ENCODE results near the gene CIAPIN1. TPM values are rescaled to one million over a fixed set of nuclear protein-coding genes. Genes with fewer than 3 reads are reported as not detected.

CIAPIN1 gene
- total RNA-seq, 1 experiment from 2014 or later = 98.3 TPM

DNA sequence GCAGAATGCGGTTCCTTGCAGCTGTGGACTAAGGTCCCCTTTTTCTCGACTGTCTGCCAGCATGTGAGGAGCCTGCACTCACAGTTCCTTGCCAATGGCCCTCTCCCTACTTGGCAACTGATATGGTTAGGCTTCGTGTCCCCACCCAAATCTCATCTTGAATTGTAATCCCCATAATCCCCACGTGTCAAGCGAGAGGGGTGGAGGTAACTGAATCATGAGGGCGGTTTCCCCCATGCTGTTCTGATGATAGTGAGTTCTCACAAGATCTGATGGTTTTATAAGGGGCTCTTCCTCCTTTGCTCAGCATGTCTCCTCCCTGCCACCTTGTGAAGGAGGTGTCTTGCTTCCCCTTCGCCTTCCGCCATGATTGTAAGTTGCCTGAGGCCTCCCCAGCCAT lies 19.9 kb downstream of the CIAPIN1 start:
- POLR2A ChIA-PET = no interaction called here
- BruUV-seq (replicated peaks) = no TSS peak
- Mint-ChIP-seq H3K27ac (ENCODE audit: unreplicated experiment) (no peak overlapping the region), H3K4me1 (ENCODE audit: low read depth, unreplicated experiment) (peaks cover 5% of the 10 kb centered on the region), H3K27me3 (ENCODE audit: insufficient read depth, unreplicated experiment) (no peaks in the 10 kb centered on the region), H3K36me3 (ENCODE audit: insufficient read depth, unreplicated experiment) (peaks cover 44% of the 10 kb centered on the region), H3K9me3 (ENCODE audit: unreplicated experiment) (no peaks in the 10 kb centered on the region), H3K4me3 (ENCODE audit: unreplicated experiment) (no peak overlapping the region)
- no peaks in the 10 kb centered on the region for H3K9me3 ChIP-seq
- TF ChIP-seq, protein P1, sequence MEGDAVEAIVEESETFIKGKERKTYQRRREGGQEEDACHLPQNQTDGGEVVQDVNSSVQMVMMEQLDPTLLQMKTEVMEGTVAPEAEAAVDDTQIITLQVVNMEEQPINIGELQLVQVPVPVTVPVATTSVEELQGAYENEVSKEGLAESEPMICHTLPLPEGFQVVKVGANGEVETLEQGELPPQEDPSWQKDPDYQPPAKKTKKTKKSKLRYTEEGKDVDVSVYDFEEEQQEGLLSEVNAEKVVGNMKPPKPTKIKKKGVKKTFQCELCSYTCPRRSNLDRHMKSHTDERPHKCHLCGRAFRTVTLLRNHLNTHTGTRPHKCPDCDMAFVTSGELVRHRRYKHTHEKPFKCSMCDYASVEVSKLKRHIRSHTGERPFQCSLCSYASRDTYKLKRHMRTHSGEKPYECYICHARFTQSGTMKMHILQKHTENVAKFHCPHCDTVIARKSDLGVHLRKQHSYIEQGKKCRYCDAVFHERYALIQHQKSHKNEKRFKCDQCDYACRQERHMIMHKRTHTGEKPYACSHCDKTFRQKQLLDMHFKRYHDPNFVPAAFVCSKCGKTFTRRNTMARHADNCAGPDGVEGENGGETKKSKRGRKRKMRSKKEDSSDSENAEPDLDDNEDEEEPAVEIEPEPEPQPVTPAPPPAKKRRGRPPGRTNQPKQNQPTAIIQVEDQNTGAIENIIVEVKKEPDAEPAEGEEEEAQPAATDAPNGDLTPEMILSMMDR (IDR thresholded peaks at IDR 0.05; ENCODE audit: insufficient read depth in 1 of 2, low read depth in 1 of 2, low read length in 1 of 2, severe bottlenecking in 1 of 2, unreplicated experiment in 1 of 2) = no peak
- intact Hi-C loops (cut with micrococcal nuclease; ENCODE audit: unreplicated experiment) = no loop called here
- H3K27me3 ChIP-seq (replicated peaks; ENCODE audit: control insufficient read depth, insufficient read depth, low read length) = no peaks in the 10 kb centered on the region
- H3K4me1 ChIP-seq = no peaks in the 10 kb centered on the region
- CTCF ChIA-PET = interaction anchor here (1.1 kb wide), 1 partner anchor 35 kb away, joined by 3 read pairs; no protein-coding TSS in a partner anchor
- peaks cover 5% of the 10 kb centered on the region; the same call in 1 of the 2 replicates for H3K36me3 ChIP-seq (ENCODE audit: control insufficient read depth, insufficient read depth, low read length)
- DNase-seq = peak in 1 of 2 experiments; percentile 21
- H3K4me3 ChIP-seq (ENCODE audit: low read depth, low read length) = no peak overlapping the region

DNA sequence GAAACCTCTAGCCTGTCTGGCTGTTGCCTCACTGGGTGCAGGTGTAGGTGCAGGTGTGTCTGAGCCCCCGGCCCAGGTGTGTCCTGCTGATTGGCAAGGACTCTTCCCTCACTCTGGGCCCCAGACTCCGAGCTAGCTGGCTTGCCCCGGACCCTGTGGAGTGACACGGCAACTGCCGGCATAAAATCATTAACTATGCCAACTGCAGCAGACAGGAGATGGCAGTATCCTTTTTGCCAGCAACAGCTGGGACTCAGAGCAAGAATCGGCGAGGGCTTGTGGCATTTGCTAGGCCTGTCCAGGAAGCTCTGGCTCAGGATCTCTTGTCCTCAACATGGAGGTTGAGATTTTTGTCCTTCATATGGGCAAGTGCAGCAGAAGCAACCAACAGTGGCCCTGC lies 20.8 kb downstream of the CIAPIN1 start:
- no TSS peak for BruUV-seq (replicated peaks)
- H3K27ac Mint-ChIP-seq (ENCODE audit: unreplicated experiment) = no peak overlapping the region
- POLR2A ChIA-PET = no interaction called here

DNA sequence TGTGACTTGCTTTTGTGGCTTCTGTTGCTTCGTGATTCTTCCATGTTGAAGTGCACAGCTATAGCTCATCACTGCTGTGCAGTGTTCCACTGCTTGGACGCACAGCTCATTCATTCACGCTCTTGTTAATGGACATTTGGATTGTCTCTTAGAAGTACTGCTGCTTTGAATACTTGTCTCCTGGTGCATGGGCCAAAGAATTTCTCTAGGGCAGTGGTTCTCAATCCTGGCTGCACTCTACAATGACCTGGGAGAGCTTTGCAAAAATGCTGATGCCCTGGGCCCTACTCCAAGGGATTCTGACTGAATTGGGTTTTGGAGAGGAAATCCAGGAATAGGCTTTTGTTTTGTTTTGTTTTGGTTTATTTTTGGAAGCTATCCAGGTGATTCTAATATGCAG lies 22.6 kb downstream of the CIAPIN1 start:
- Histone ChIP-seq H3K4me3 (ENCODE audit: low read depth, low read length) (no peak overlapping the region), H3K9me3 (no peaks in the 10 kb centered on the region), H3K36me3 (ENCODE audit: control insufficient read depth, insufficient read depth, low read length) (0 out of 2 replicates have a peak, but pooled peaks cover 3% of the 10 kb centered on the region), H3K27me3 (replicated peaks; ENCODE audit: control insufficient read depth, insufficient read depth, low read length) (no peaks in the 10 kb centered on the region), H3K4me1 (no peaks in the 10 kb centered on the region)
- intact Hi-C loops (cut with micrococcal nuclease; ENCODE audit: unreplicated experiment) = no loop called here
- BruUV-seq (replicated peaks) = no TSS peak
- Mint-ChIP-seq H3K4me3 (ENCODE audit: unreplicated experiment) (no peak overlapping the region), H3K36me3 (ENCODE audit: insufficient read depth, unreplicated experiment) (peaks cover 17% of the 10 kb centered on the region), H3K27ac (ENCODE audit: unreplicated experiment) (no peak overlapping the region), H3K27me3 (ENCODE audit: insufficient read depth, unreplicated experiment) (no peaks in the 10 kb centered on the region), H3K4me1 (ENCODE audit: low read depth, unreplicated experiment) (peaks cover 9% of the 10 kb centered on the region), H3K9me3 (ENCODE audit: unreplicated experiment) (no peaks in the 10 kb centered on the region)
- ChIA-PET CTCF (interaction anchor here (0.7 to 1.2 kb wide), 3 partner anchors 16 to 124 kb away, joined by 4 to 5 read pairs (median 4); partner anchors contain the start of genes CIAPIN1 and COQ9), POLR2A (no interaction called here)
- TF ChIP-seq, protein P1 (IDR thresholded peaks at IDR 0.05; ENCODE audit: insufficient read depth in 1 of 2, low read depth in 1 of 2, low read length in 1 of 2, severe bottlenecking in 1 of 2, unreplicated experiment in 1 of 2) = no peak
- DNase-seq = peak in 1 of 2 experiments; percentile 12

More for the DNA sequence above, 20.8 kb downstream of the CIAPIN1 start:
- H3K4me3 Mint-ChIP-seq (ENCODE audit: unreplicated experiment) = no peak overlapping the region
- TF ChIP-seq, protein P1 (IDR thresholded peaks at IDR 0.05; ENCODE audit: insufficient read depth in 1 of 2, low read depth in 1 of 2, low read length in 1 of 2, severe bottlenecking in 1 of 2, unreplicated experiment in 1 of 2) = no peak
- Histone ChIP-seq H3K9me3 (no peaks in the 10 kb centered on the region), H3K4me1 (no peaks in the 10 kb centered on the region), H3K4me3 (ENCODE audit: low read depth, low read length) (no peak overlapping the region), H3K36me3 (ENCODE audit: control insufficient read depth, insufficient read depth, low read length) (peaks cover 5% of the 10 kb centered on the region; the same call in 1 of the 2 replicates), H3K27me3 (replicated peaks; ENCODE audit: control insufficient read depth, insufficient read depth, low read length) (no peaks in the 10 kb centered on the region)
- H3K27me3 Mint-ChIP-seq (ENCODE audit: insufficient read depth, unreplicated experiment) = no peaks in the 10 kb centered on the region
- H3K36me3 Mint-ChIP-seq (ENCODE audit: insufficient read depth, unreplicated experiment) = peaks cover 35% of the 10 kb centered on the region
- H3K9me3 Mint-ChIP-seq (ENCODE audit: unreplicated experiment) = no peaks in the 10 kb centered on the region
- DNase-seq = peak in 1 of 2 experiments; percentile 23
- peaks cover 8% of the 10 kb centered on the region for H3K4me1 Mint-ChIP-seq (ENCODE audit: low read depth, unreplicated experiment)
- CTCF ChIA-PET = interaction anchor here (0.7 to 1.1 kb wide), 3 partner anchors 9 to 126 kb away, joined by 3 read pairs; no protein-coding TSS in a partner anchor
- intact Hi-C loops (cut with micrococcal nuclease; ENCODE audit: unreplicated experiment) = no loop called here
